Parathyroid adenoma (tissue), 2 donors: ENCODE results near the gene SMAD4.

ENCODE experiments used
- H2AFZ ChIP-seq: fragments of 300-600 bp; sonication (generic); one replicate; pipeline ENCODE4 v1.7.0; 2017; ENCODE audit warnings: antibody characterized with exemption, mild to moderate bottlenecking
- H3K27ac ChIP-seq: fragments of 300-600 bp; sonication (generic); one replicate; pipeline ENCODE4 v1.7.0; 2017
- H3K27me3 ChIP-seq: fragments of 300-600 bp; sonication (generic); one replicate; pipeline ENCODE4 v1.7.0; 2017; ENCODE audit warnings: low read length; ENCODE audit not compliant: control insufficient read depth, insufficient read depth
- H3K36me3 ChIP-seq: fragments of 300-600 bp; sonication (generic); one replicate; pipeline ENCODE4 v1.7.0; 2017; ENCODE audit warnings: low read length; ENCODE audit not compliant: control insufficient read depth, insufficient read depth
- H3K4me1 ChIP-seq: fragments of 300-600 bp; sonication (generic); one replicate; pipeline ENCODE4 v1.7.0; 2017; ENCODE audit warnings: control low read depth
- H3K4me2 ChIP-seq: fragments of 300-600 bp; sonication (generic); one replicate; pipeline ENCODE4 v1.7.0; 2017; ENCODE audit warnings: low read length
- H3K4me3 ChIP-seq: fragments of 300-600 bp; sonication (generic); one replicate; pipeline ENCODE4 v1.7.0; 2017; ENCODE audit warnings: low read depth, low read length
- H3K79me2 ChIP-seq: fragments of 300-600 bp; sonication (generic); one replicate; pipeline ENCODE4 v1.7.0; 2017; ENCODE audit warnings: control low read depth
- H3K9ac ChIP-seq: fragments of 300-600 bp; sonication (generic); one replicate; pipeline ENCODE4 v1.7.0; 2017; ENCODE audit warnings: mild to moderate bottlenecking
- H3K9me3 ChIP-seq: fragments of 300-600 bp; sonication (generic); one replicate; pipeline ENCODE4 v1.7.0; 2017; ENCODE audit warnings: low read length; ENCODE audit not compliant: control insufficient read depth
- TF ChIP-seq, protein P1 (sequence below): fragments of 300-600 bp; sonication (generic); IDR thresholded peaks from one replicate; pipeline ENCODE4 v1.7.0; 2017; ENCODE audit warnings: antibody characterized with exemption, mild to moderate bottlenecking
- donor health status: primary hyperparathyroidism.

Gene SMAD4

GRCh38 chr18:51100385-51101120 is 70.5 kb downstream of the SMAD4 start:
- no peak overlapping the region for H2AFZ ChIP-seq
- no peaks in the 10 kb centered on the region for H3K4me1 ChIP-seq
- no peaks in the 10 kb centered on the region for H3K79me2 ChIP-seq
- H3K27me3 ChIP-seq, result no peaks in the 10 kb centered on the region
- no peak overlapping the region for H3K4me2 ChIP-seq
- no peak overlapping the region for H3K4me3 ChIP-seq
- no peak overlapping the region for H3K9ac ChIP-seq
- H3K9me3 ChIP-seq, result no peaks in the 10 kb centered on the region
- TF ChIP-seq, protein P1, sequence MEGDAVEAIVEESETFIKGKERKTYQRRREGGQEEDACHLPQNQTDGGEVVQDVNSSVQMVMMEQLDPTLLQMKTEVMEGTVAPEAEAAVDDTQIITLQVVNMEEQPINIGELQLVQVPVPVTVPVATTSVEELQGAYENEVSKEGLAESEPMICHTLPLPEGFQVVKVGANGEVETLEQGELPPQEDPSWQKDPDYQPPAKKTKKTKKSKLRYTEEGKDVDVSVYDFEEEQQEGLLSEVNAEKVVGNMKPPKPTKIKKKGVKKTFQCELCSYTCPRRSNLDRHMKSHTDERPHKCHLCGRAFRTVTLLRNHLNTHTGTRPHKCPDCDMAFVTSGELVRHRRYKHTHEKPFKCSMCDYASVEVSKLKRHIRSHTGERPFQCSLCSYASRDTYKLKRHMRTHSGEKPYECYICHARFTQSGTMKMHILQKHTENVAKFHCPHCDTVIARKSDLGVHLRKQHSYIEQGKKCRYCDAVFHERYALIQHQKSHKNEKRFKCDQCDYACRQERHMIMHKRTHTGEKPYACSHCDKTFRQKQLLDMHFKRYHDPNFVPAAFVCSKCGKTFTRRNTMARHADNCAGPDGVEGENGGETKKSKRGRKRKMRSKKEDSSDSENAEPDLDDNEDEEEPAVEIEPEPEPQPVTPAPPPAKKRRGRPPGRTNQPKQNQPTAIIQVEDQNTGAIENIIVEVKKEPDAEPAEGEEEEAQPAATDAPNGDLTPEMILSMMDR, result no peak
- H3K36me3 ChIP-seq, result no peaks in the 10 kb centered on the region
- no peak overlapping the region for H3K27ac ChIP-seq

- Histone ChIP-seq H2AFZ (no peak overlapping the region), H3K79me2 (no peaks in the 10 kb centered on the region), H3K9me3 (no peaks in the 10 kb centered on the region), H3K36me3 (no peaks in the 10 kb centered on the region), H3K27ac (no peak overlapping the region), H3K4me3 (no peak overlapping the region), H3K4me1 (no peaks in the 10 kb centered on the region), H3K27me3 (no peaks in the 10 kb centered on the region), H3K4me2 (no peak overlapping the region), H3K9ac (no peak overlapping the region)
- TF ChIP-seq, protein P1, result no peak
These were observed 77.1 kb downstream of the SMAD4 start for GRCh38 chr18:51107082-51107481.

- no peaks in the 10 kb centered on the region for H3K79me2 ChIP-seq
- H2AFZ ChIP-seq, result no peak overlapping the region
- H3K27me3 ChIP-seq, result no peaks in the 10 kb centered on the region
- H3K4me2 ChIP-seq, result no peak overlapping the region
- no peak overlapping the region for H3K27ac ChIP-seq
- no peak overlapping the region for H3K4me3 ChIP-seq
- no peak overlapping the region for H3K9ac ChIP-seq
- TF ChIP-seq, protein P1, result no peak
- H3K9me3 ChIP-seq, result no peaks in the 10 kb centered on the region
- H3K36me3 ChIP-seq, result no peaks in the 10 kb centered on the region
- H3K4me1 ChIP-seq, result no peaks in the 10 kb centered on the region
These were observed 77.7 kb downstream of the SMAD4 start for GRCh38 chr18:51107598-51108305.

DNA sequence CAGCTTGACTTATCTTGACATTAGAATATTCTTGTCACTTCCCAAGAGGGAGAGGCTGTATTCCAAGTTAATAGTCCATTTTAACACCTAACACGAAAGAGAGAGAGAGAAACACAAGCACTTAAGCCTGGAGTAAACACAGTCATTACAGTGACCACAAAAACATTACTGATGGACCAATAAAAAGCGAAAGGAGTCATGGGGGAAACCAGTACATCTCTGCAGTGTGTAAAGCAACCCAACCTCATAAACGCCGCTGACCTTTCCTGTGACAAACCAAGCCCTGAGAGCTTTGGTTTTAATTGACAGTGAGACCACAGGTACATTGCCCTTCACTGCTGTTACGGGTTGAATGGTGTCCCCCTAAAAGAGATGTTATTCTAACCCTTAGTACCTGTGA is 78.3 kb downstream of the SMAD4 start:
- Histone ChIP-seq H3K9me3 (no peaks in the 10 kb centered on the region), H3K4me1 (no peaks in the 10 kb centered on the region), H3K79me2 (no peaks in the 10 kb centered on the region), H3K9ac (no peak overlapping the region), H2AFZ (no peak overlapping the region), H3K4me2 (no peak overlapping the region), H3K27me3 (no peaks in the 10 kb centered on the region), H3K27ac (no peak overlapping the region), H3K4me3 (no peak overlapping the region), H3K36me3 (no peaks in the 10 kb centered on the region)
- TF ChIP-seq, protein P1, result no peak
